Mesendoderm (in vitro differentiated cells): ENCODE results near the gene NIT2.

Source experiments
- DNase-seq: peaks from one replicate; pipeline ENCODE4 v3.0.0; 2013
- H2AK5ac ChIP-seq: 2 replicates; pipeline ENCODE4 v1.6.1; 2013; ENCODE audit warnings: low read length, inconsistent platforms
- H2BK120ac ChIP-seq: 2 replicates; pipeline ENCODE4 v1.6.1; 2013; ENCODE audit warnings: low read depth, mild to moderate bottlenecking, low read length, moderate library complexity, mixed read lengths
- H2BK15ac ChIP-seq: replicated peaks from 2 replicates; pipeline ENCODE4 v1.6.1; 2013; ENCODE audit warnings: low read depth, mild to moderate bottlenecking, moderate library complexity
- H2BK5ac ChIP-seq: 2 replicates; pipeline ENCODE4 v1.6.1; 2013; ENCODE audit warnings: low read length, inconsistent platforms
- H3K18ac ChIP-seq: 2 replicates; pipeline ENCODE4 v1.6.1; 2013; ENCODE audit warnings: mild to moderate bottlenecking, low read length, mixed read lengths
- H3K23ac ChIP-seq: one replicate; pipeline ENCODE4 v1.6.1; 2013; ENCODE audit warnings: low read length
- H3K27ac ChIP-seq: 2 replicates; pipeline ENCODE4 v1.5.1; 2013; ENCODE audit warnings: low read depth, mild to moderate bottlenecking, inconsistent platforms, low read length, moderate library complexity
- H3K27me3 ChIP-seq: 2 replicates; pipeline ENCODE4 v1.6.1; 2013; ENCODE audit warnings: low read length, control low read depth, mild to moderate bottlenecking, inconsistent platforms; ENCODE audit not compliant: insufficient read depth, poor library complexity
- H3K36me3 ChIP-seq: 2 replicates; pipeline ENCODE4 v1.6.1; 2013; ENCODE audit warnings: low read length, inconsistent platforms; ENCODE audit not compliant: control insufficient read depth, insufficient read depth
- H3K4ac ChIP-seq: one replicate; pipeline ENCODE4 v1.6.1; 2013; ENCODE audit warnings: low read depth, mild to moderate bottlenecking, low read length, moderate library complexity
- H3K4me1 ChIP-seq: 2 replicates; pipeline ENCODE4 v1.6.1; 2013; ENCODE audit warnings: low read depth, low read length, inconsistent platforms; ENCODE audit not compliant: control insufficient read depth
- H3K4me2 ChIP-seq: 2 replicates; pipeline ENCODE4 v1.6.1; 2013; ENCODE audit warnings: low read length
- H3K4me3 ChIP-seq: 2 replicates; pipeline ENCODE4 v1.5.1; 2013; ENCODE audit warnings: mild to moderate bottlenecking, low read length
- H3K56ac ChIP-seq: one replicate; pipeline ENCODE4 v1.6.1; 2013; ENCODE audit warnings: low read length
- H3K79me1 ChIP-seq: 2 replicates; pipeline ENCODE4 v1.6.1; 2013; ENCODE audit warnings: low read length, inconsistent platforms
- H3K79me2 ChIP-seq: 2 replicates; pipeline ENCODE4 v1.6.1; 2013; ENCODE audit warnings: mild to moderate bottlenecking, low read length; ENCODE audit not compliant: control insufficient read depth, insufficient read depth
- H3K9ac ChIP-seq: 2 replicates; pipeline ENCODE4 v1.6.1; 2013; ENCODE audit warnings: low read length, inconsistent platforms
- H4K5ac ChIP-seq: one replicate; pipeline ENCODE4 v1.6.1; 2013; ENCODE audit warnings: low read length
- H4K8ac ChIP-seq: one replicate; pipeline ENCODE4 v1.6.1; 2013; ENCODE audit warnings: low read depth, mild to moderate bottlenecking, control low read depth, low read length, moderate library complexity
- WGBS: extraction: QIAGEN DNeasy Blood & Tissue Kit; methylation state at CpG from one replicate; pipeline ENCODE4 v1.1.7; 2013; ENCODE audit warnings: low lambda C conversion rate, missing lambda C conversion rate; ENCODE audit not compliant: insufficient coverage; ENCODE audit errors: extremely low coverage; 5-methylcytosine and 5-hydroxymethylcytosine counted together

The NIT2 gene

GRCh38 chr3:100358413-100358812 is 23.9 kb downstream of the NIT2 start:
- H2BK5ac ChIP-seq = no peak overlapping the region

GRCh38 chr3:100359035-100359434 is 24.5 kb downstream of the NIT2 start:
- Histone ChIP-seq H2BK15ac (no peak overlapping the region), H3K4me2 (no peak overlapping the region), H2BK120ac (no peak overlapping the region), H3K36me3 (no peaks in the 10 kb centered on the region), H3K27ac (no peak overlapping the region), H3K79me2 (no peaks in the 10 kb centered on the region), H3K79me1 (no peaks in the 10 kb centered on the region), H3K4ac (no peak overlapping the region), H4K8ac (no peak overlapping the region), H2BK5ac (no peak overlapping the region), H2AK5ac (no peak overlapping the region), H3K4me1 (no peaks in the 10 kb centered on the region), H3K9ac (no peak overlapping the region), H3K56ac (no peak overlapping the region), H4K5ac (no peak overlapping the region), H3K23ac (no peak overlapping the region), H3K18ac (no peak overlapping the region), H3K4me3 (no peak overlapping the region), H3K27me3 (no peaks in the 10 kb centered on the region)
- WGBS = no CpG with 5 or more reads among the region's 3 CpGs
- no peak for DNase-seq

More at GRCh38 chr3:100358413-100358812, 23.9 kb downstream of the NIT2 start:
- H3K9ac ChIP-seq = no peak overlapping the region
- no peaks in the 10 kb centered on the region for H3K27me3 ChIP-seq
- H3K36me3 ChIP-seq = no peaks in the 10 kb centered on the region
- H3K23ac ChIP-seq = no peak overlapping the region
- H3K18ac ChIP-seq = no peak overlapping the region
- no peak overlapping the region for H4K5ac ChIP-seq
- H3K4ac ChIP-seq = no peak overlapping the region
- H3K4me1 ChIP-seq = no peaks in the 10 kb centered on the region
- no peak overlapping the region for H2BK15ac ChIP-seq
- no peak overlapping the region for H2AK5ac ChIP-seq
- H3K79me1 ChIP-seq = no peaks in the 10 kb centered on the region
- H3K56ac ChIP-seq = no peak overlapping the region
- H3K79me2 ChIP-seq = no peaks in the 10 kb centered on the region
- H3K27ac ChIP-seq = no peak overlapping the region
- no CpG with 5 or more reads among the region's 2 CpGs for WGBS
- no peak overlapping the region for H3K4me2 ChIP-seq
- DNase-seq = no peak
- H3K4me3 ChIP-seq = no peak overlapping the region
- no peak overlapping the region for H2BK120ac ChIP-seq
- no peak overlapping the region for H4K8ac ChIP-seq

GRCh38 chr3:100360757-100361496 is 26.4 kb downstream of the NIT2 start:
- H3K4me2 ChIP-seq = no peak overlapping the region
- H3K9ac ChIP-seq = no peak overlapping the region
- no peaks in the 10 kb centered on the region for H3K79me1 ChIP-seq
- DNase-seq = no peak
- no peaks in the 10 kb centered on the region for H3K4me1 ChIP-seq
- H4K8ac ChIP-seq = no peak overlapping the region
- H3K18ac ChIP-seq = no peak overlapping the region
- WGBS = no CpG with 5 or more reads among the region's 4 CpGs
- H3K56ac ChIP-seq = no peak overlapping the region
- H3K4me3 ChIP-seq = no peak overlapping the region
- H2BK120ac ChIP-seq = no peak overlapping the region
- peaks cover 2% of the 10 kb centered on the region for H3K36me3 ChIP-seq
- no peak overlapping the region for H2BK5ac ChIP-seq
- no peak overlapping the region for H2BK15ac ChIP-seq
- H3K79me2 ChIP-seq = no peaks in the 10 kb centered on the region
- no peak overlapping the region for H3K4ac ChIP-seq
- no peaks in the 10 kb centered on the region for H3K27me3 ChIP-seq
- no peak overlapping the region for H2AK5ac ChIP-seq
- H3K27ac ChIP-seq = no peak overlapping the region
- H3K23ac ChIP-seq = no peak overlapping the region
- H4K5ac ChIP-seq = no peak overlapping the region

GRCh38 chr3:100361897-100362296 is 27.3 kb downstream of the NIT2 start:
- no peak overlapping the region for H2BK120ac ChIP-seq
- no CpG with 5 or more reads among the region's 1 CpG for WGBS
- no peak overlapping the region for H3K18ac ChIP-seq
- H3K27me3 ChIP-seq = no peaks in the 10 kb centered on the region
- no peaks in the 10 kb centered on the region for H3K4me1 ChIP-seq
- H3K79me2 ChIP-seq = no peaks in the 10 kb centered on the region
- H3K4me3 ChIP-seq = no peak overlapping the region
- H2AK5ac ChIP-seq = no peak overlapping the region
- H3K9ac ChIP-seq = no peak overlapping the region
- H3K23ac ChIP-seq = no peak overlapping the region
- peaks cover 2% of the 10 kb centered on the region for H3K36me3 ChIP-seq
- DNase-seq = no peak
- no peak overlapping the region for H2BK5ac ChIP-seq
- H3K4me2 ChIP-seq = no peak overlapping the region
- no peaks in the 10 kb centered on the region for H3K79me1 ChIP-seq
- H3K27ac ChIP-seq = no peak overlapping the region
- H3K4ac ChIP-seq = no peak overlapping the region
- no peak overlapping the region for H3K56ac ChIP-seq
- no peak overlapping the region for H4K8ac ChIP-seq
- no peak overlapping the region for H2BK15ac ChIP-seq
- no peak overlapping the region for H4K5ac ChIP-seq

- Histone ChIP-seq H2BK5ac (no peak overlapping the region), H3K79me1 (no peaks in the 10 kb centered on the region), H2AK5ac (no peak overlapping the region), H3K23ac (no peak overlapping the region), H2BK15ac (no peak overlapping the region), H2BK120ac (no peak overlapping the region), H4K8ac (no peak overlapping the region), H3K4me1 (no peaks in the 10 kb centered on the region), H3K9ac (no peak overlapping the region), H3K36me3 (peaks cover 2% of the 10 kb centered on the region), H3K18ac (no peak overlapping the region), H3K4me3 (no peak overlapping the region), H3K4ac (no peak overlapping the region), H3K27me3 (no peaks in the 10 kb centered on the region), H3K56ac (no peak overlapping the region), H3K4me2 (no peak overlapping the region), H3K27ac (no peak overlapping the region), H3K79me2 (no peaks in the 10 kb centered on the region), H4K5ac (no peak overlapping the region)
- DNase-seq = no peak
- WGBS = 100% methylated on average over 1 of the region's 3 CpGs
Measured at GRCh38 chr3:100364421-100364820, 29.9 kb downstream of the NIT2 start.

GRCh38 chr3:100366424-100366823 is 31.9 kb downstream of the NIT2 start:
- Histone ChIP-seq H3K27ac (no peak overlapping the region), H3K27me3 (no peaks in the 10 kb centered on the region), H3K36me3 (peaks cover 2% of the 10 kb centered on the region), H3K4me1 (no peaks in the 10 kb centered on the region), H2BK15ac (no peak overlapping the region), H3K4me3 (no peak overlapping the region), H3K9ac (no peak overlapping the region), H3K18ac (no peak overlapping the region), H2BK5ac (no peak overlapping the region), H3K79me1 (no peaks in the 10 kb centered on the region), H4K5ac (no peak overlapping the region), H3K56ac (no peak overlapping the region), H3K4ac (no peak overlapping the region), H4K8ac (no peak overlapping the region), H3K4me2 (no peak overlapping the region), H3K23ac (no peak overlapping the region), H3K79me2 (no peaks in the 10 kb centered on the region), H2BK120ac (no peak overlapping the region), H2AK5ac (no peak overlapping the region)
- no peak for DNase-seq
- no CpG with 5 or more reads among the region's 2 CpGs for WGBS
